K562 (cell line): Measurements from ENCODE around the gene ZNF133.
"Not testable (repeated sequence)": the region's sequence is repeated elsewhere in the genome, so short reads cannot be mapped to it uniquely, and the experiment has no call there.

ENCODE experiments used
- BRF1 ChIP-seq: IDR thresholded peaks from 3 replicates; pipeline ENCODE4 v1.6.1; 2011; ENCODE audit warnings: borderline replicate concordance, mild to moderate bottlenecking; ENCODE audit not compliant: insufficient read length; ENCODE audit errors: extremely low read depth
- DNMT1 ChIP-seq: fragments of 450-650 bp; IDR thresholded peaks from 2 replicates; pipeline ENCODE4 v1.6.1; 2016; ENCODE audit warnings: antibody characterized with exemption, mild to moderate bottlenecking
- JUN ChIP-seq, 2 experiments: sonication (generic) in 1 of 2; formaldehyde crosslinking in 1 of 2; IDR thresholded peaks; 2 replicates each; pipeline versions ENCODE4 v1.6.1 to v1.8.0; 2012 to 2022; ENCODE audit warnings: borderline replicate concordance in 2 of 2, mild to moderate bottlenecking in 2 of 2, improper control_type of control experiment in 1 of 2, low read depth in 1 of 2, low read length in 1 of 2, missing genetic modification reagents in 1 of 2
- YY1 ChIP-seq, 3 experiments: IDR thresholded peaks; 2 replicates each; pipeline ENCODE4 v1.6.1; 2011; ENCODE audit warnings: low read length in 2 of 3, mild to moderate bottlenecking in 2 of 3, moderate library complexity in 2 of 3, borderline replicate concordance in 1 of 3, control low read depth in 1 of 3, low read depth in 1 of 3; ENCODE audit not compliant: insufficient read depth in 3 of 3, insufficient replicate concordance in 2 of 3, control insufficient read depth in 1 of 3, insufficient read length in 1 of 3; ENCODE audit errors: extremely low read depth in 1 of 3
- ZFX ChIP-seq: sonication (generic); formaldehyde crosslinking; IDR thresholded peaks from 2 replicates; pipeline ENCODE4 v1.8.0; 2022; ENCODE audit warnings: mild to moderate bottlenecking, missing genetic modification reagents, moderate library complexity
- ZNF76 ChIP-seq: fragments of 250-450 bp; sonication (Bioruptor Pico); IDR thresholded peaks from 2 replicates; pipeline ENCODE4 v1.4.0; 2020; ENCODE audit warnings: mild to moderate bottlenecking, moderate library complexity, borderline replicate concordance
- TF ChIP-seq, protein P1 (sequence below), 2 experiments: fragments of 450-650 bp; formaldehyde crosslinking in 1 of 2; IDR thresholded peaks; 2 replicates each; pipeline versions ENCODE4 v1.4.0 to v1.6.1; 2014 to 2020; ENCODE audit warnings: mild to moderate bottlenecking in 2 of 2, borderline replicate concordance in 1 of 2, low read depth in 1 of 2

DNA sequence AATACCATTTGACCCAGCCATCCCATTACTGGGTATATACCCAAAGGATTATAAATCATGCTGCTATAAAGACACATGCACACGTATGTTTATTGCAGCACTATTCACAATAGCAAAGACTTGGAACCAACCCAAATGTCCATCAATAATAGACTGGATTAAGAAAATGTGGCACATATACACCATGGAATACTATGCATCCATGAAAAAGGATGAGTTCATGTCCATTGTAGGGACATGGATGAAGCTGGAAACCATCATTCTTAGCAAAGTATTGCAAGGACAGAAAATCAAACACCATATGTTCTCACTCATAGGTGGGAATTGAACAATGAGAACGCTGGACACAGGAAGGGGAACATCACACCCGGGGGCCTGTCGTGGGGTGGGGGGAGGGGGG lies 39.8 kb upstream of the ZNF133 start:
- TF ChIP-seq DNMT1; BRF1; JUN (IDR thresholded peaks at IDR 0.05; ENCODE audit: borderline replicate concordance, low read depth, low read length); JUN (CRISPR knock-in tag; IDR thresholded peaks at IDR 0.05; ENCODE audit: borderline replicate concordance); YY1 (IDR thresholded peaks at IDR 0.05; ENCODE audit: borderline replicate concordance in 1 of 3, control insufficient read depth in 1 of 3, extremely low read depth in 1 of 3, insufficient read depth in 3 of 3, insufficient read length in 1 of 3, insufficient replicate concordance in 2 of 3, low read depth in 1 of 3, low read length in 2 of 3); ZNF76 (CRISPR knock-in tag); ZFX (CRISPR knock-in tag): not testable (repeated sequence)
- TF ChIP-seq, protein P1, sequence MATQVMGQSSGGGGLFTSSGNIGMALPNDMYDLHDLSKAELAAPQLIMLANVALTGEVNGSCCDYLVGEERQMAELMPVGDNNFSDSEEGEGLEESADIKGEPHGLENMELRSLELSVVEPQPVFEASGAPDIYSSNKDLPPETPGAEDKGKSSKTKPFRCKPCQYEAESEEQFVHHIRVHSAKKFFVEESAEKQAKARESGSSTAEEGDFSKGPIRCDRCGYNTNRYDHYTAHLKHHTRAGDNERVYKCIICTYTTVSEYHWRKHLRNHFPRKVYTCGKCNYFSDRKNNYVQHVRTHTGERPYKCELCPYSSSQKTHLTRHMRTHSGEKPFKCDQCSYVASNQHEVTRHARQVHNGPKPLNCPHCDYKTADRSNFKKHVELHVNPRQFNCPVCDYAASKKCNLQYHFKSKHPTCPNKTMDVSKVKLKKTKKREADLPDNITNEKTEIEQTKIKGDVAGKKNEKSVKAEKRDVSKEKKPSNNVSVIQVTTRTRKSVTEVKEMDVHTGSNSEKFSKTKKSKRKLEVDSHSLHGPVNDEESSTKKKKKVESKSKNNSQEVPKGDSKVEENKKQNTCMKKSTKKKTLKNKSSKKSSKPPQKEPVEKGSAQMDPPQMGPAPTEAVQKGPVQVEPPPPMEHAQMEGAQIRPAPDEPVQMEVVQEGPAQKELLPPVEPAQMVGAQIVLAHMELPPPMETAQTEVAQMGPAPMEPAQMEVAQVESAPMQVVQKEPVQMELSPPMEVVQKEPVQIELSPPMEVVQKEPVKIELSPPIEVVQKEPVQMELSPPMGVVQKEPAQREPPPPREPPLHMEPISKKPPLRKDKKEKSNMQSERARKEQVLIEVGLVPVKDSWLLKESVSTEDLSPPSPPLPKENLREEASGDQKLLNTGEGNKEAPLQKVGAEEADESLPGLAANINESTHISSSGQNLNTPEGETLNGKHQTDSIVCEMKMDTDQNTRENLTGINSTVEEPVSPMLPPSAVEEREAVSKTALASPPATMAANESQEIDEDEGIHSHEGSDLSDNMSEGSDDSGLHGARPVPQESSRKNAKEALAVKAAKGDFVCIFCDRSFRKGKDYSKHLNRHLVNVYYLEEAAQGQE (IDR thresholded peaks at IDR 0.05; ENCODE audit: borderline replicate concordance), result not testable (repeated sequence)
- TF ChIP-seq, protein P1 (CRISPR knock-in tag; IDR thresholded peaks at IDR 0.05; ENCODE audit: low read depth), result not testable (repeated sequence)
